ENCODE measurements around the gene TRNT1.

Gene TRNT1
- 15.8 to 41.4 (median 28.8) reads per million in 18 experiments for total RNA-seq

- peak; percentile 96 to 97 for DNase-seq
Observed at GRCh38 chr3:3126477-3127431, at the start of gene TRNT1. Gene TRNT1 (plus strand): TSS chr3:3126940. CDS start chr3:3129041, 2,101 bp downstream.

- DNase-seq, result no peak
Observed at GRCh38 chr3:3080309-3080708, 46.4 kb upstream of the TRNT1 start.

DNA sequence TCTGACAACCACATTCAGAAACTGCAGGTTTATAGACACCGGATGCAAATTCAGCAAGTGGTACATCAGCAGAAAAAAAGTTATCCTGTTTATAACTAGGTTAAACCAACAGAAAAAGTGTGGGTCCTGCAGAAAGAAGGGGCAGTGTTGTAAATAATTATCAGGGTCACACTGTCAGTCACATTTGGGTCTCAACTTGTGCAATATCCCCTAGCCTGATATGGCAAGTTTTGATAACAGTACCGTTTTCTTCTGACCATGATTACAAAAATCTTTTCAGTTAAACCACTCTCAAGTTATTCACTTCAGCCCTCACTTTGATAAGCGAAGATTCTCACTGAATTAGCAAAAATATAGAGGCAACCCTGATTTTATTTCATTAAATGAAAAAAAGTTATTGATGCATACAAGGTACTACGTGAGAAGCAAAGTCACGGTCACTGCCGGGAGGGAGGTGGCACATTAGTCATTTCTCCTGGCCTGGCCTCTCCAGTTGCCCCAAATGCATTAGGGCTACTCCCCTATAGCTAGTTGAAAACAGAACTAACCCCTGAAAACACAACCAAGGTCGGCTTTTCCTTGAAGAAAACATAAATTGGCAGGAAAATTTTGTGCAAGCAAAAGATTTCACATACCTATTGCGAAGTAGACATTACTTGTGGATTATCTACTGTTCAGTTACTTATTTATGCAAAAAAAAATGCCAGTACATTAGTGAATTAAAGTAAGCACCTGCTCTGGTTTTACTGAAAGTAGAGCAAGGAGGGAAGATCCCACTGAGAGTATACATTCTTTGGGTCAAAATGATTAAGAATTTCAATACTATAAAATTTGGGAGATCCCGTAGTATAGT, 45.1 kb upstream of the TRNT1 start:
- no peak for DNase-seq

DNA sequence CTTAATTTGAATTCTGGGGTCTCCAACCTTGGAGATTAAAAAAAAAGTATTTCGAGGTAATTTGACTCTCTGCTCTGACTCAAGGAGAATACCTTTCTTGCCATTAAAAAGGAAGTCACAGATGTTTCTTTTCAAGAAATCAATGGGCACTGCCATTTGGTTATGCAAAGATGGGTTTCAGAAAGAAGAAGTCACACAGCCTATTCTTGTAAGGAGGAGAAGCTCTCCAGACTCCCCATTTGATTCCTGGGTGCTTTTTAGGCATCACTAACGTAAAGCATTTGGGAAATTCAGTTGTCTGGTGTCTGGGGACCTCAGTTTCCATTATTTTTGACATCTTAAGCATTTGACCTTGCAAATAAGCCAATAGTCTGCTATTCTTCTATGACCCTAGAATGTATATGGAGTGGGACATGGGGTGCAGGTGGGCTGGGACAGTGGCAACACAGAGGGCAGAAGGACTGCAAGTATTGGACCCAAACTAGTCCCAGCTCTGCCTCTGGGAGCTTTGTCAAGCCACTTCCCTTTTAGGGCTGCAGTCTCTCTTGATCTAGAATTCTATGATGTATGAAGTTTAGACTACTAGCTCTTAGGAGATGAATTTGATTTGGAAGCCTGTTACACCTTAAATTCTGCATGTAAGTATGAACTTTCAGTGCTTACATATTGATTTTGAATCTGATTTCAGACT, 44.4 kb upstream of the TRNT1 start:
- DNase-seq, result no peak

DNA sequence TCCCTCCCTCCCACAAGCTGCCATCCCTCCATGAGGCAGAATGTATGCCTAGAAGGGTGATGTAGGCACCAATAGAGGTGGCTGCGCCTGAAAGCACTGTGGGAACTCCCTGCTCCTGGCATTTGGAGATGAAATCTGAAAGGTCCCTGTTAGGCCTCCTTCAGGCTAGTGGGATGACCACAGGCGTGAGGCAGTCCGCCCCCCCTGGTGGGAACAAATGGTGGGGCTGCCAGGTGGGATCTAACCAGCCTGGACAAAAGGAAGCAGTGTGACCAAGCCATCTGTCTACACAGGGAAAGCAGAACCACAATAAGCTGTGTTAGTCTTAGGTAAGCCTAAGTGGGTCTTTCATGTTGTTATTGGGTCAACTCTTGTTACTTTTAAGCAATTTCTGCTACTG, 41.9 kb upstream of the TRNT1 start:
- no peak for DNase-seq

GRCh38 chr3:3085782-3086181, 41.0 kb upstream of the TRNT1 start:
- DNase-seq, result no peak

GRCh38 chr3:3086239-3086638, 40.5 kb upstream of the TRNT1 start:
- DNase-seq, result no peak

- no peak for DNase-seq
Observed at GRCh38 chr3:3087279-3087678, 39.5 kb upstream of the TRNT1 start.

GRCh38 chr3:3087716-3088465, 38.8 kb upstream of the TRNT1 start:
- DNase-seq, result no peak

DNA sequence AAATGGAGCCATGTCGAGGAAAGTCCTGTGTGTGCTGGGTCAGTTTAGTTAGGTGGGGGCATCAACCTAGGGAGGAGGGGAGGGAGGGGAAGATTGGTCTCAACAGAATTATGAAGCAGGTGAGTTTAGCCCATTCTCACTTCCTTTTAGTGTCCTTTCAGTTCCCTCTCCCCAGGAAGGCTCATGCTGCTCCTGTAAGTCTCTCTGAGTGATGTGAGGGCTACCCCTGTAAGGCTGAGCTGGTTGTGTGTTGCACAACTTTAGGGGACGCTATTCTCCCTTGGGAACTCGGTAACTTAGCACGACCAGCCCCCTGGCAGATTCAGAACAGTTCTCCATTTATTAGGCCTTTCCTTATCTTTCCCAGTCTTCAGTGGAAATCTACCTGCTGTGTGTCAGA, 37.7 kb upstream of the TRNT1 start:
- no peak for DNase-seq

GRCh38 chr3:3097958-3098357, 28.8 kb upstream of the TRNT1 start:
- DNase-seq, result no peak

- no peak for DNase-seq
Observed at GRCh38 chr3:3101660-3102458, 24.9 kb upstream of the TRNT1 start.

DNA sequence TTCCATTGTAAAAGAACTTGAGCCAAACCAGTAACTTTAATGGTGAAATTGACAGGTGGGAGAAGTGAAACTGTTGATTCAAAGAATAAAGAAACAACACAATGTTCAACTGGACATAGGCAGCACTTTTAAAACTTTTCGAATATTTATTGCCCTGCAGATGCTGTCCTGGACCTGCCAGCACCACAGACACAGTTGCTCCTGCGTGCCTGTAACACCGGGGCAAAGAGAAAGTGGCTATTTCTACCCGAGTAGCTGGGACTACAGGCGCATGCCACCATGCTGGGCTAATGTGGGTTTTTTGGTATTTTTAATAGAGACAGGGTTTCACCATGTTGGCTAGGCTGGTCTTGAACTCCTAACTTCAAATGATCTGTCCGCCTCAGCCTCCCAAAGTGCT, 24.0 kb upstream of the TRNT1 start:
- no peak for DNase-seq

- DNase-seq, result no peak
Observed at GRCh38 chr3:3105246-3105645, 21.5 kb upstream of the TRNT1 start.

- DNase-seq, result no peak
Observed at GRCh38 chr3:3105815-3106214, 20.9 kb upstream of the TRNT1 start.

GRCh38 chr3:3107181-3107580, 19.6 kb upstream of the TRNT1 start:
- DNase-seq, result no peak

GRCh38 chr3:3107858-3108257, 18.9 kb upstream of the TRNT1 start:
- no peak for DNase-seq

DNA sequence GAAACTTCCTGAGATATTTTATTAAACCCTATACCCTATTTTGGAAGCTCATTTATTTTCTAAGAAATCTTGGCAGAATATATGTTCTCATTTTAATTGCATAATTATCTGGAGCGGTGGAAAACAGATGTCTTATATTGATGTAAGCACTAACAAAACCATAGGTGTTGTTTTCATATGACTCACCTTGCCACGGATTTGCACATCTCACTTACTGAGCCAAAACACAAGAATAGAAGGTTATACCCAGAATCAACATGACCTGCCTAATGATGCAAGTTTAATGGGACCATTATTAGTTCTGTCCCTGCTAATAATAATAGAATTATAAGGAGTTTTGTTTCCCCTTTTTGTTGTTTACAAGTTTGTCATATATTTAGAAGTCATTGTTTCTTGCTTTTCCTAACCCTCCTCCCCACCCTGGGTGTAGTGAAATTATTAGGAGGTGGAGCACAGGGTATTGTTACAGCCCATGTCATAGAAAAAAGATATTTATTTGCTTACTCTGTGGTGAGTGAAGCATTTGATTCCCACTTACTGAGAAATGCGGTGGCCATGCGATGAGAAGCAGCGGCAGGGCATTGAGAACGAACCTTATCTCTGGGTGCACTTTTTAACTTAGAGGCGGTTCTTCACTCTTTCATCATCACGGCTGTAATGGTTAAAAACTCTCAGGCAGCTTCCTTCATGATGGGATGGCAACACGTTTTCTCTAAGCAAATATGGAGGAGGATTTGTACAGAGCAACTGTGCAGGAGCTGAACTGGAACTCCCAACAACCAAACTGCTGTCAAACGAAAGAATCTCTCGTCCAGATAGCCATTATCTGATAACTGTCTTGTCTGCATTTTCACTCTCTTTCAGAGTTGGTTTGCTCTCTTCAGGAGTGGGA, 17.1 kb upstream of the TRNT1 start:
- no peak for DNase-seq

GRCh38 chr3:3110299-3110630, 16.5 kb upstream of the TRNT1 start, which contains the start of gene IL5RA:
Gene IL5RA (minus strand): TSS chr3:3110374. CDS start chr3:3104984, 5,390 bp downstream.
- no peak for DNase-seq

GRCh38 chr3:3110749-3111361, 15.9 kb upstream of the TRNT1 start:
- DNase-seq, result no peak
